Retinal pigment epithelial cell (primary cell): ENCODE data around the gene WDR59.

Source experiments
- DNase-seq: peaks from one replicate; pipeline ENCODE4 v3.0.0-alpha.2; 2010; ENCODE audit warnings: low read depth
- H3K4me3 ChIP-seq: 2 replicates; pipeline ENCODE4 v1.5.1; 2011; ENCODE audit warnings: mild to moderate bottlenecking, low read length, control low read depth, moderate library complexity
- CTCF ChIP-seq: conservative IDR thresholded peaks from 2 replicates; pipeline ENCODE4 v1.5.1; 2011; ENCODE audit warnings: low read depth, low read length, control low read depth, inconsistent platforms

WDR59 gene

GRCh38 chr16:74888888-74889287, 96.0 kb downstream of the WDR59 start:
- H3K4me3 ChIP-seq: no peak overlapping the region
- no peak for DNase-seq
- TF ChIP-seq CTCF: no peak

- no peak overlapping the region for H3K4me3 ChIP-seq
- no peak for TF ChIP-seq CTCF
- DNase-seq: no peak
Measured at GRCh38 chr16:74888232-74888862, 96.6 kb downstream of the WDR59 start.

DNA sequence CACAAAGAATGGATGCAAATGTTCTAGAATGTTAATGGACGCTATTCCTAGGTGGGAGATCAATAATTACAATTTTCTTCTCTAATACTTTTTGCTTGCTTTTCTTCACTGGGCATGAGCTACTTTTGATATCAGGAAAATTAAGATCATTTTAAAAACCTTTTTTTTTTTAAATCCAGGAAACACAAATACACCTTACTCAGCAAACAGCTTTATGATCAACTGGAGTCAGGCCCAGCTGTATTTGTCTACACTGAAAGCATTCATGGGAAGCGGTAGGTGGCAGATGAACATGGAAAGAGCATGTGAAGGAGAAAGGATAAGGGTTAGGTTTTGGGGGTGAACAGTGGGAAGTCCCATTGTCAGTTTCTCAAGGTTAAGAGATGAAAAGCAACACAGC, 97.8 kb downstream of the WDR59 start:
- no peak for DNase-seq
- no peak for TF ChIP-seq CTCF
- no peak overlapping the region for H3K4me3 ChIP-seq

- no peak overlapping the region for H3K4me3 ChIP-seq
- DNase-seq: no peak
- TF ChIP-seq CTCF: no peak
Measured at GRCh38 chr16:74877706-74878105, 107.2 kb downstream of the WDR59 start.

- H3K4me3 ChIP-seq: no peak overlapping the region
- no peak for TF ChIP-seq CTCF
- no peak for DNase-seq
Measured at GRCh38 chr16:74874912-74875546, 109.9 kb downstream of the WDR59 start.

GRCh38 chr16:74874123-74874522, 110.8 kb downstream of the WDR59 start:
- no peak for TF ChIP-seq CTCF
- no peak overlapping the region for H3K4me3 ChIP-seq
- DNase-seq: no peak

DNA sequence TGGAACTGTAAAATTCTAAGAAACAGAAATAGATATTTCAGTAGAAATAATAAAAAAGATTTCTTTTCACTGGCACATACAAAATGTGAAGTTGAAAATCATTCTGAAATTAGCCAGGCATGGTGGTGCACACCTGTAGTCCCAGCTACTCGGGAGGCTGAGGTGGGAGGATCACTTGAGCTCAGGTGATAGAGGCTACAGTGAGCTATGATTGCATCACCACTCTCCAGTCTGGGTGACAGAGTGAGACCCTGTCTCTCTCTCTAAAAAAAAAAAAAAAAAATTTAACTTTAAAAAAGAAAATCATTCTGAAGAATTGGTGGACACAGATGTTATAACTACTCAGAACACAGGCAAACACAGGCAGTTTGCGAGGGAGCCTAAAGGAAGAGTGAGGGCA, 112.6 kb downstream of the WDR59 start:
- TF ChIP-seq CTCF: no peak
- no peak for DNase-seq
- H3K4me3 ChIP-seq: no peak overlapping the region
